ENCODE results near the gene ASS1. TPM values are rescaled to one million over a fixed set of nuclear protein-coding genes. Genes with fewer than 3 reads are reported as not detected.

The ASS1 gene
- total and polyA plus RNA-seq, 2 of the 13 experiments (the other 11 are each of a cell fraction or from before 2014, with no cell fraction given): 77.6 to 122 TPM

GRCh38 chr9:130425741-130426466 lies 18.9 kb upstream of the ASS1 start (continued):
- TF ChIP-seq XRCC5 (optimal IDR thresholded peaks at IDR 0.05; ENCODE audit: low read length): peak; percentile 39
- TF ChIP-seq ZNF770 (CRISPR knock-in tag; IDR thresholded peaks at IDR 0.05): peak; percentile 45; the same call in 1 of the 2 replicates
- TF ChIP-seq HDAC1 (CRISPR knock-in tag; IDR thresholded peaks at IDR 0.05): no peak
- TF ChIP-seq ZNF263 (CRISPR knock-in tag; IDR thresholded peaks at IDR 0.05): peak; percentile 66
- peak; percentile 53; the same call in 1 of the 2 replicates for TF ChIP-seq KDM5B (CRISPR knock-in tag; IDR thresholded peaks at IDR 0.05; ENCODE audit: borderline replicate concordance)
- TF ChIP-seq ZNF317 (CRISPR knock-in tag; IDR thresholded peaks at IDR 0.05): 0 out of 2 replicates have a peak, but pooled peaks have one; percentile 21
- TF ChIP-seq ZNF83 (CRISPR knock-in tag; IDR thresholded peaks at IDR 0.05; ENCODE audit: borderline replicate concordance): no peak
- peak; percentile 52; the same call in 1 of the 2 replicates for TF ChIP-seq SPEN (CRISPR knock-in tag; IDR thresholded peaks at IDR 0.05; ENCODE audit: low read depth)
- peak; percentile 79 for TF ChIP-seq HNF4G (IDR thresholded peaks at IDR 0.05; ENCODE audit: borderline replicate concordance, low read depth, low read length)
- no peak for TF ChIP-seq HNF4G (CRISPR knock-in tag; IDR thresholded peaks at IDR 0.05; ENCODE audit: borderline replicate concordance, low read depth)
- 0 out of 2 replicates have a peak, but pooled peaks have one; percentile 48 for TF ChIP-seq PHF21A (CRISPR knock-in tag; IDR thresholded peaks at IDR 0.05)
- peak; percentile 66; the same call in 1 of the 2 replicates for TF ChIP-seq ZFP91 (CRISPR knock-in tag; IDR thresholded peaks at IDR 0.05; ENCODE audit: borderline replicate concordance)
- TF ChIP-seq ZNF574 (CRISPR knock-in tag; IDR thresholded peaks at IDR 0.05): 0 out of 2 replicates have a peak, but pooled peaks have one; percentile 21
- no peak for TF ChIP-seq GMEB1 (CRISPR knock-in tag; IDR thresholded peaks at IDR 0.05; ENCODE audit: borderline replicate concordance)
- TF ChIP-seq SNAI1 (CRISPR knock-in tag; IDR thresholded peaks at IDR 0.05; ENCODE audit: borderline replicate concordance): 0 out of 2 replicates have a peak, but pooled peaks have one; percentile 53
- peak; percentile 83 for TF ChIP-seq UBTF (CRISPR knock-in tag; IDR thresholded peaks at IDR 0.05)
- 0 out of 2 replicates have a peak, but pooled peaks have one; percentile 56 for TF ChIP-seq REL (CRISPR knock-in tag; conservative IDR thresholded peaks at IDR 0.05)

Measured in HepG2 (cell line).